Endodermal cell (in vitro differentiated cells): Measurements from ENCODE around the gene ENGASE. TPM values are rescaled to one million over a fixed set of nuclear protein-coding genes. Genes with fewer than 3 reads are reported as not detected.

Experiments
- DNase-seq: peaks from one replicate; pipeline ENCODE4 v3.0.0-alpha.2; 2017
- H3K27ac ChIP-seq: 2 replicates; pipeline ENCODE4 v1.5.1; 2013; ENCODE audit warnings: mild to moderate bottlenecking, low read depth, low read length, moderate library complexity
- H3K27me3 ChIP-seq: 2 replicates; pipeline ENCODE4 v1.6.1; 2013; ENCODE audit warnings: mild to moderate bottlenecking, low read length, moderate library complexity; ENCODE audit not compliant: insufficient read depth, control insufficient read depth, poor library complexity, severe bottlenecking
- H3K36me3 ChIP-seq: 2 replicates; pipeline ENCODE4 v1.7.0; 2013; ENCODE audit warnings: mild to moderate bottlenecking, low read length, moderate library complexity; ENCODE audit not compliant: control insufficient read depth, insufficient read depth
- H3K4me1 ChIP-seq: one replicate; pipeline ENCODE4 v1.7.0; 2013; ENCODE audit warnings: low read length; ENCODE audit not compliant: control insufficient read depth, insufficient read depth
- H3K4me3 ChIP-seq: 2 replicates; pipeline ENCODE4 v1.5.1; 2013; ENCODE audit warnings: mild to moderate bottlenecking, low read length, moderate library complexity
- H3K9ac ChIP-seq: 2 replicates; pipeline ENCODE4 v1.6.1; 2013; ENCODE audit warnings: mild to moderate bottlenecking, low read length, moderate library complexity; ENCODE audit not compliant: poor library complexity, severe bottlenecking; ENCODE audit errors: extremely low read depth
- H3K9me3 ChIP-seq: 2 replicates; pipeline ENCODE4 v1.6.1; 2013; ENCODE audit warnings: mild to moderate bottlenecking, low read length, moderate library complexity; ENCODE audit not compliant: control insufficient read depth
- H3K27ac Mint-ChIP-seq: 2 replicates; pipeline ENCODE4 v1.8.0; 2020; ENCODE audit warnings: mixed read lengths
- H3K27me3 Mint-ChIP-seq: 2 replicates; pipeline ENCODE4 v1.8.0; 2021; ENCODE audit warnings: mild to moderate bottlenecking, mixed read lengths; ENCODE audit not compliant: insufficient read depth
- H3K36me3 Mint-ChIP-seq: 2 replicates; pipeline ENCODE4 v1.8.0; 2020; ENCODE audit warnings: low read depth, mixed read lengths
- H3K4me1 Mint-ChIP-seq: 2 replicates; pipeline ENCODE4 v1.8.0; 2020; ENCODE audit warnings: mixed read lengths
- H3K4me3 Mint-ChIP-seq: 2 replicates; pipeline ENCODE4 v1.8.0; 2020; ENCODE audit warnings: mild to moderate bottlenecking, moderate library complexity, mixed read lengths
- H3K9me3 Mint-ChIP-seq: 2 replicates; pipeline ENCODE4 v1.8.0; 2020; ENCODE audit warnings: mild to moderate bottlenecking, mixed read lengths
- CTCF ChIP-seq: fragments of 200-600 bp; sonication (generic); conservative IDR thresholded peaks from 2 replicates; pipeline ENCODE4 v1.5.0; 2021; ENCODE audit warnings: antibody characterized with exemption, mild to moderate bottlenecking
- WGBS, 2 experiments: methylation state at CpG; one replicate each; pipeline versions ENCODE4 v1.1.5 to v1.1.7; 2013; ENCODE audit warnings: missing lambda C conversion rate in 2 of 2, mixed read lengths in 1 of 2; ENCODE audit not compliant: insufficient coverage in 1 of 2, insufficient read length in 1 of 2; 5-methylcytosine and 5-hydroxymethylcytosine counted together
- total RNA-seq, 2 donors: library from RNA; stranded (reverse); fragmentation: NEBNext Ultra II Directional in 1 of 2; extraction: Animal tissue kit (Norgen Biotek cat#: 25700) in 1 of 2; gene quantifications; 2 replicates in 1 of 2; 3 replicates in 1 of 2; pipeline ENCODE4 v1.2.1, GENCODE V29; 2021

ENGASE gene
- total RNA-seq, 2 donors from 2014 or later = 40.8 to 42.0 TPM

DNA sequence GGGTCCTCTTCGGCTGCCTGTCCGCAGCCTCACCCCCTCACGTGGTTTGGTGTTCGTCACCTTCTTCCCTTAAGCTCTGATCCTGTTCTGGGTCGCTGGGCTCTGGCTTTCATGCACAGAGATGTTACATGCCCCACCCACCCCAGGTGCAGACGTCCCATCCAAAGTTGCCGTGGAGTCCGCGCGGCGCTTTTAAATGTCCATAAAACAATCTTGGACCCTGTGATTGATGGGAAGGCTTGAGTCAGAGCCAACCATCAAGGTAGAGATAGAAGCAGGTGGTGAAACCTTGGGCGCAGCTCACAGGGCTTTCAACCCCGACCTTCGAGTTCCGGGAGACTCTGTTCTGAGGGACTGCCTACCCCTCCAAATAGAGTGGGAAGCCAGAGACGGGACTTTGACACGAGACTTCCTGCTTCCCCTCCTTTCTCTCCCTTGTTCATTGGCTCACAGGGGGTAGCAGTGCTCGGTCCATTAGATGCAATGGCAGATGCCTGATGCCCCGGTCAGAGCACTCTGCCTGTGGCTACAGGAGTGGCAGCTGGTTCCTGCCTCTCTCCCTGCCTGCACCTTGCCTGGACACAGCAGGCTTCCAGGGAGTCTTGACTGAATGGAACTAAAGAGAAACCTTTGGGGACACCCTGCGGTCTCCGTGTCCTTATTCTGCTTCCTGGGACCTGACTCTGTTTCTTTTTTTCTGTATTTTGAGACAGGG, 4.0 kb downstream of the ENGASE start:
- H3K4me3 ChIP-seq = no peak overlapping the region

DNA sequence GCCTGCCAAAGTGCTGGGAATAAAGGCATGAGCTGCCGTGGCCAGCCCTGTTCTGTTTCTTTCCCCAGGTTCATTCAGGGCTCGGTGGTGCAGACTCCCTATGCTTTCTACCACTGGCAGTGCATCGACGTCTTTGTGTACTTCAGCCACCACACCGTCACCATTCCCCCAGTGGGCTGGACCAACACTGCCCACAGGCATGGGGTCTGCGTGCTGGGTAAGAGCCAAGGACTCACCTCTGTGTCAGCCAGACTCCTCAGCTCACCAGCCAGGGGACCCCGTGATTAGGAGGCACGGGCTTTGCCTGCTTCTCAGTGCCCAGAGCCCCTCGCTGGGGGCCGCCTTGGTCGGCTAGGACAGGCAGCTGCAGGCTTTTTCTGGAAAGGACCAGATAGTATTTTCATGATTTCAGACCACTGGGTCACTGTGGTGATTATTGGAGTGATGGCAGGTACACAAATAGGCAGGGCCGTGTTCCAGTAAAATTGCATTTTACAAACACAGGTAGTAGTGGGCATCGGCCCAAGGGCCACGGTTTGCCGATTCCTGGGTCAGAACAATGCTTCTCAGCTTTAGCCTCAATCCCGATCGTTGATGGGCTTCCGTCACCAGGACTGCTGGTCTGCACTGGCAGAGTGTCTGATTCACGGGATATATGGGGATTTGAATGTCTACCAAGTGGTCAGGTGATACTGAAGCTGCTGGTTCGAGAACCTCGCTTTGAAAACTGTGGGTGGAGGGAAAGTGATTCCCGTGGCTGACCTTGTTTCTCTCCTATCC, 5.0 kb downstream of the ENGASE start:
- Histone ChIP-seq H3K4me1 (no peaks in the 10 kb centered on the region), H3K36me3 (peaks cover 18% of the 10 kb centered on the region), H3K27ac (no peak overlapping the region), H3K4me3 (no peak overlapping the region), H3K9me3 (no peaks in the 10 kb centered on the region), H3K27me3 (no peaks in the 10 kb centered on the region), H3K9ac (no peak overlapping the region)
- WGBS, 2 experiments = 93 to 97% methylated on average over 19 to 22 of the region's 22 CpGs
- DNase-seq = no peak
- no peak for TF ChIP-seq CTCF
- Mint-ChIP-seq H3K9me3 (peaks cover 1% of the 10 kb centered on the region), H3K4me1 (peaks cover 8% of the 10 kb centered on the region), H3K36me3 (peaks cover 44% of the 10 kb centered on the region), H3K27ac (no peak overlapping the region), H3K4me3 (no peak overlapping the region), H3K27me3 (no peaks in the 10 kb centered on the region)

More for the DNA sequence above, 4.0 kb downstream of the ENGASE start:
- peaks cover 8% of the 10 kb centered on the region for H3K4me1 Mint-ChIP-seq
- H3K36me3 ChIP-seq = peaks cover 17% of the 10 kb centered on the region
- no peak overlapping the region for H3K9ac ChIP-seq
- no peaks in the 10 kb centered on the region for H3K4me1 ChIP-seq
- H3K27ac Mint-ChIP-seq = no peak overlapping the region
- no peaks in the 10 kb centered on the region for H3K27me3 Mint-ChIP-seq
- peak; percentile 40 for DNase-seq
- no peak overlapping the region for H3K4me3 Mint-ChIP-seq
- no peak for TF ChIP-seq CTCF
- H3K36me3 Mint-ChIP-seq = peaks cover 44% of the 10 kb centered on the region
- no peak overlapping the region for H3K27ac ChIP-seq
- H3K9me3 ChIP-seq = no peaks in the 10 kb centered on the region
- H3K27me3 ChIP-seq = no peaks in the 10 kb centered on the region
- 91% methylated on average over 18 to 21 of the region's 21 CpGs for WGBS, 2 experiments
- H3K9me3 Mint-ChIP-seq = peaks cover 1% of the 10 kb centered on the region

DNA sequence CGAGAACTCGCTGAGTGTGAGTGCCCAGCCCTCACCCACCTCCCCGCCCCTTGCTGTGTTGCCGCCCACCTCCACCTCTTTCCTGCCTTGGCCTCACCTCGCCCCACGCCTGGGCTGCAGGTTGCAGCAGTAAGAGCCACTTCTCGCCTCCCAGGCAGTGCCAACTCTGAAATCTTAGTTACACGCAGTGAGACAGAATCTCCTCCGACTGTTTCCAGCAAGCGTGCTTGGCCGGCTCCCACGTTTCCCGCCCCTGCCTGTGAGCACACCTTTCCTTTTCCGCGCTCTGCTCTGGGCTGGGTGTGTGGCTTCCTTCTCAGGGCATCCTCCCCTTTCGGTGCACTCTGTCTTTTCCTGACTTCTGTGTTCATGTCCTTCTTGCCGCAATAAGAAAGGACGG, 5.7 kb downstream of the ENGASE start:
- no peak for TF ChIP-seq CTCF
- Histone ChIP-seq H3K27me3 (no peaks in the 10 kb centered on the region), H3K36me3 (peaks cover 18% of the 10 kb centered on the region), H3K27ac (no peak overlapping the region), H3K9ac (no peak overlapping the region), H3K4me3 (no peak overlapping the region), H3K9me3 (no peaks in the 10 kb centered on the region), H3K4me1 (no peaks in the 10 kb centered on the region)
- Mint-ChIP-seq H3K36me3 (peaks cover 44% of the 10 kb centered on the region), H3K4me1 (peaks cover 6% of the 10 kb centered on the region), H3K27ac (no peak overlapping the region), H3K27me3 (no peaks in the 10 kb centered on the region), H3K9me3 (peaks cover 1% of the 10 kb centered on the region), H3K4me3 (no peak overlapping the region)
- DNase-seq = no peak
- WGBS, 2 experiments = 91 to 93% methylated on average over 18 of the region's 18 CpGs
